Measurements from ENCODE around the gene TRIM10. TPM values are rescaled to one million over a fixed set of nuclear protein-coding genes. Genes with fewer than 3 reads are reported as not detected.

Gene TRIM10
- total RNA-seq, 4 donors from 2014 or later = 0.76 to 1.6 (median 1.1) TPM

- Histone ChIP-seq H3K27me3 (peaks cover 3% of the 10 kb centered on the region), H3K4me1 (peaks cover 8% of the 10 kb centered on the region), H3K9me3 (no peaks in the 10 kb centered on the region), H3K27ac (no peak overlapping the region), H3K4me3 (no peak overlapping the region), H3K36me3 (no peaks in the 10 kb centered on the region)
- no peak for DNase-seq (ENCODE audit: low spot score in 2 of 2)
- 82% methylated on average over 2 of the region's 2 CpGs for WGBS
- TF ChIP-seq POLR2AphosphoS5 (IDR thresholded peaks at IDR 0.05) = no peak
- no peak for TF ChIP-seq POLR2A (IDR thresholded peaks at IDR 0.05)
- TF ChIP-seq EP300 (IDR thresholded peaks at IDR 0.05) = no peak
- TF ChIP-seq, protein P1, sequence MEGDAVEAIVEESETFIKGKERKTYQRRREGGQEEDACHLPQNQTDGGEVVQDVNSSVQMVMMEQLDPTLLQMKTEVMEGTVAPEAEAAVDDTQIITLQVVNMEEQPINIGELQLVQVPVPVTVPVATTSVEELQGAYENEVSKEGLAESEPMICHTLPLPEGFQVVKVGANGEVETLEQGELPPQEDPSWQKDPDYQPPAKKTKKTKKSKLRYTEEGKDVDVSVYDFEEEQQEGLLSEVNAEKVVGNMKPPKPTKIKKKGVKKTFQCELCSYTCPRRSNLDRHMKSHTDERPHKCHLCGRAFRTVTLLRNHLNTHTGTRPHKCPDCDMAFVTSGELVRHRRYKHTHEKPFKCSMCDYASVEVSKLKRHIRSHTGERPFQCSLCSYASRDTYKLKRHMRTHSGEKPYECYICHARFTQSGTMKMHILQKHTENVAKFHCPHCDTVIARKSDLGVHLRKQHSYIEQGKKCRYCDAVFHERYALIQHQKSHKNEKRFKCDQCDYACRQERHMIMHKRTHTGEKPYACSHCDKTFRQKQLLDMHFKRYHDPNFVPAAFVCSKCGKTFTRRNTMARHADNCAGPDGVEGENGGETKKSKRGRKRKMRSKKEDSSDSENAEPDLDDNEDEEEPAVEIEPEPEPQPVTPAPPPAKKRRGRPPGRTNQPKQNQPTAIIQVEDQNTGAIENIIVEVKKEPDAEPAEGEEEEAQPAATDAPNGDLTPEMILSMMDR (IDR thresholded peaks at IDR 0.05) = no peak
Observed at GRCh38 chr6:30155520-30156261, 5.3 kb downstream of the TRIM10 start.

DNA sequence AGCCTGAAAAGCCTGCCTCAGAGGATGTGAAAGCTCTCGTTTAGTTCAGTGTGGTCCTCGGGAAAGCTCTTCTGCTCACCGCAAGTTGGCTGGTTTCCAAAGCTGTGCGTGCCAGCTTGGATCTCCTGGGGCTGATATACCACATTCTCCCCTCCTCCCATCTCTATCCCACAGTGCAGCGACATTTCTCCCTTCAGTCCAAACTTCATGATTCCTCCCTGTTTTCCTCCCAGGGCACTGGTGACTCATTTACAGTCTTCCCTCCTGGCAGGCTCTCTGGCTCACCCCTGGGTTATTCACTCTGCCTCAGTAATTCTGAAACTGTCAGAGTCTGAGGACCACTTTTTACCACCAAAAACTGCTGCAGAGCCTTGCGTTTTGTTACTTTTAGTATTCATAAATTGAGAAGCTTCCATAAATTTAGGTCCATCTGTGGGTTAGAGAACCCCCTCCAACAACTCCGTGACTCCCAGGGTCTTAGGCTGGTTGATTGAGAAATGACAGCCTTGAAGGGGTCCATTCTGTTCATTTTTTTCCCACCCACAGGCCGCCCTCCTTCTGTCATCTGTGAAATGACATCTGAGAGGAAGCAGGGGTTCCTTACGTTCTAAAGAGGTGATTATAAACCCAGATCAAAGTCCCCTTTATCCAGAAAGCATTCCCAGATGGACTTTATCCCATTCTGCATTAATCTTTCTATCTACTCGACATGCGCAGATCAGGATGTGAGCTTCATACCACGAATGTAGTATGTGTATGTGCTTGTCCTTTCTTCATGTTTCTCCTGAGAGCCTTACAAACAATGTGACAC lies 6.1 kb downstream of the TRIM10 start:
- no peak overlapping the region for H3K27ac ChIP-seq
- no peaks in the 10 kb centered on the region for H3K36me3 ChIP-seq
- H3K27me3 ChIP-seq = peaks cover 3% of the 10 kb centered on the region
- H3K4me1 ChIP-seq = peaks cover 8% of the 10 kb centered on the region
- 43% methylated on average over 12 of the region's 12 CpGs for WGBS
- H3K9me3 ChIP-seq = no peaks in the 10 kb centered on the region
- H3K4me3 ChIP-seq = no peak overlapping the region
- no peak for DNase-seq (ENCODE audit: low spot score in 2 of 2)
- TF ChIP-seq POLR2A (IDR thresholded peaks at IDR 0.05) (no peak), EP300 (IDR thresholded peaks at IDR 0.05) (no peak), POLR2AphosphoS5 (IDR thresholded peaks at IDR 0.05) (no peak)
- TF ChIP-seq, protein P1 (IDR thresholded peaks at IDR 0.05) = no peak

- H3K36me3 ChIP-seq = no peaks in the 10 kb centered on the region
- 85% methylated on average over 11 of the region's 17 CpGs for WGBS
- H3K9me3 ChIP-seq = no peaks in the 10 kb centered on the region
- DNase-seq (ENCODE audit: low spot score in 2 of 2) = no peak
- no peak overlapping the region for H3K4me3 ChIP-seq
- peaks cover 8% of the 10 kb centered on the region for H3K4me1 ChIP-seq
- TF ChIP-seq, protein P1 (IDR thresholded peaks at IDR 0.05) = no peak
- TF ChIP-seq EP300 (IDR thresholded peaks at IDR 0.05) (no peak), POLR2A (IDR thresholded peaks at IDR 0.05) (no peak), POLR2AphosphoS5 (IDR thresholded peaks at IDR 0.05) (no peak)
- H3K27me3 ChIP-seq = peaks cover 3% of the 10 kb centered on the region
- H3K27ac ChIP-seq = no peak overlapping the region
Observed at GRCh38 chr6:30154061-30154460, 7.0 kb downstream of the TRIM10 start.

DNA sequence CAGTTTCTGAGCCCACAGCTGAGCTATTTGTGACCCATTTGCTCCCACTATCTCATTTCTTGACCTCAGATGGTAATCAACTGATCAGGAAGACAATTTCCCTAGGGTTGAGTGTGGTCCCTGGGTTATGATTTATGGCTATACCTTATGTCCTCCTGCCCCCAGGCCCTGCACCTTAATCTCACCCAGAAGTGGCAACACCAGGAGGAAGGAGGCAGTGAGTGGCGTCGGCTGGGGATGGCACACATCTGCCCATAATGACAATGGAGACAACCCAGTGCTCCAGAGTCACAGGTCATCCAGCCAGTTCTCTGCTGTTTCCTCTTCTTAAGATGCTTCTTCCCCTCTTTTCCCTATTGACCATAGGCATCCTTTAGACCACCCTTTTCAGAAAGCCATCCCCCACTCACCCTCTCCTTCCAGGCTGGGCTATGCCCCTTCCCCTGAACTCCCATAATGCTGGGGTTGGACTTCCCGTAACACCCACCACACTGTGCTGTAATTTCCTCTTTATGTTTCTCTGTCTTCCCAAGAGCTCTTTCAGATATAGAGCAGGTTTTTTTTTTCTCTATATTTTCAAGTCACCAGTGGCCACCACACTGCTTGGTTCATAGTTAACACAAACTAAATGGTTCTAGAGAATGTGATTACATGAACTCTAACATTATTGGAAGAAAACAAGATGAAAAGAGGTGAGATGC lies 8.0 kb downstream of the TRIM10 start:
- 78% methylated on average over 3 of the region's 3 CpGs for WGBS
- no peak for DNase-seq (ENCODE audit: low spot score in 2 of 2)
- peaks cover 8% of the 10 kb centered on the region for H3K4me1 ChIP-seq
- no peak overlapping the region for H3K27ac ChIP-seq
- no peak overlapping the region for H3K4me3 ChIP-seq
- TF ChIP-seq POLR2AphosphoS5 (IDR thresholded peaks at IDR 0.05) = no peak
- no peak for TF ChIP-seq EP300 (IDR thresholded peaks at IDR 0.05)
- TF ChIP-seq, protein P1 (IDR thresholded peaks at IDR 0.05) = no peak
- no peak for TF ChIP-seq POLR2A (IDR thresholded peaks at IDR 0.05)
- no peaks in the 10 kb centered on the region for H3K9me3 ChIP-seq
- H3K27me3 ChIP-seq = no peaks in the 10 kb centered on the region
- H3K36me3 ChIP-seq = no peaks in the 10 kb centered on the region

All from suprapubic skin (tissue), 4 donors.